Measurements from ENCODE around the gene NXPH3.

NXPH3 gene

DNA sequence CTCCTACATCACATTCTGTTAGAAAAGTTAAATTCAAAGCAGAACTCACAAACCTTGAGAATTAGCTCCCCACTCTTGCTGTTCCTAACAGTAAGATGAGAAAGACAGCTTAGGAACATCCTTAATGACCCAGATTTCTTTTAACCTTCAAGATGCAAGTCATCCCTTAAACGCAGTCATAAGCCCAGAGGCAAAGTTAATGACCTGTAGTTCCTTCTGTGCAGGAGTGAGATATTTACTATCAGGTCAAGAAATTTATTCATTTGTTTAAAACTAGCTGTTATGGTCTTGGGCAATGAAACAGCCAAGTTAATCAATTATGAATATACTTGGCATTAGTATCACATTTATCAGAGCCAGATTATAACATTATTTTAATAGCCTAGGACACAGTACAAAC lies 37.1 kb downstream of the NXPH3 start:
- peaks cover 28 to 29% of the 10 kb centered on the region in 2 donors for H3K36me3 ChIP-seq (ENCODE audit: control insufficient read depth in 2 of 2, insufficient read depth in 2 of 2, low read length in 2 of 2)
- H3K27me3 ChIP-seq (ENCODE audit: control insufficient read depth in 1 of 2, insufficient read depth in 2 of 2, low read length in 2 of 2), result no peaks in the 10 kb centered on the region
- H3K9me3 ChIP-seq (ENCODE audit: control insufficient read depth in 2 of 2, low read length in 2 of 2), result no peaks in the 10 kb centered on the region
- H3K27ac ChIP-seq (ENCODE audit: low read length), result no peak overlapping the region
- H3K9ac ChIP-seq (ENCODE audit: low read length in 2 of 2), result no peak overlapping the region
- peaks cover 31% of the 10 kb centered on the region for H3K4me1 ChIP-seq (ENCODE audit: control insufficient read depth, insufficient read depth, low read length)
- H3K4me3 ChIP-seq (ENCODE audit: low read length in 2 of 2), result no peak overlapping the region

DNA sequence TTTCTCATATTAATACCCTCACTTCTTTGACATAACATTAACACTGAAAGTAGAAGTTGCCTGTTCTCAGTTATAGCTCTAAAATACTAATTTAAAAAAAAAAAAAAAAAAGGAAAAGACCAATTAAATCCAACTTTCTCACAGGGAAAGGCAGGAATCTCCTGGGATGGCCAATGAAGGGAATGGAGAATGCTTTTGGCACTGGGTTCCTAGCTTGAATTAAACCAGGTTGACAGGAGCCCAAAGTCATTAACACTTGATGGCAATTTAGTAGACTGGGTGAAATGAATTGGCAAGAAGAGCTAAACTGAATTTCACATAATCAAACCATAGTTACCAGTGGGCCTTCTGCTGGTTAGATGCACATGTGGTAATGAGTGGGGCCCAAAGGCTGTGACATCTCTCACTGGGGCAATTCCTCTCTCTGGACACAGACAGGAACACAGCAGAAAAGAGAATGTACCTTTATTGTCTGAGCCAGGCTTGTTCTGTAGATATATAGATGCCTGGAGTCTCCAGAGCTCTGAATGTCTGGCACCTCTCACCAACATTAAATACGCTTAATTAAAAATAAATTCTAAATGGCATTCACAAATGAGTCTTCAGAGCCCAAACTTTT lies 37.6 kb downstream of the NXPH3 start:
- H3K4me1 ChIP-seq (ENCODE audit: control insufficient read depth, insufficient read depth, low read length), result peaks cover 33% of the 10 kb centered on the region
- H3K27ac ChIP-seq (ENCODE audit: low read length), result no peak overlapping the region
- no peak overlapping the region for H3K4me3 ChIP-seq (ENCODE audit: low read length in 2 of 2)
- H3K36me3 ChIP-seq (ENCODE audit: control insufficient read depth in 2 of 2, insufficient read depth in 2 of 2, low read length in 2 of 2), result peaks cover 31 to 33% of the 10 kb centered on the region in 2 donors
- no peaks in the 10 kb centered on the region for H3K27me3 ChIP-seq (ENCODE audit: control insufficient read depth in 1 of 2, insufficient read depth in 2 of 2, low read length in 2 of 2)
- no peak overlapping the region for H3K9ac ChIP-seq (ENCODE audit: low read length in 2 of 2)
- no peaks in the 10 kb centered on the region for H3K9me3 ChIP-seq (ENCODE audit: control insufficient read depth in 2 of 2, low read length in 2 of 2)

DNA sequence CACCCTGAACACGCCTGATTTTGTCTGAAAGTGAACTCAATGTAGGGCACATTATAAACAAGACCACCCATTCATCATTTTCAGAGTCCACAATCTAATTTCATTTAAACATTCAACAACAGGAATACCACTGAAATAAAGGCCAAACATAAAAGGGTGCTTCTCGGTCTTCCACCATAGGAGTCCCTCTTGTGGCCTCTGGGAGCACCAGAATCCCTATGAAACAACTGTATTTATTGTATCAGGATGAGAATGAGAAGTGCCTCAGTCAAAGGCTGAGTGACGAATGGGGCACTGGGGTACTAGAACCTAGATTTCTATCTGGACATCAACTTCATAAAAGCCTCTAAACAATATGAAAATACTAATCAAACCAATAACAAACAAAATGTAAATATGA lies 40.4 kb downstream of the NXPH3 start:
- Histone ChIP-seq H3K27me3 (ENCODE audit: control insufficient read depth in 1 of 2, insufficient read depth in 2 of 2, low read length in 2 of 2) (no peaks in the 10 kb centered on the region), H3K36me3 (ENCODE audit: control insufficient read depth in 2 of 2, insufficient read depth in 2 of 2, low read length in 2 of 2) (peaks cover 26 to 28% of the 10 kb centered on the region in 2 donors), H3K4me1 (ENCODE audit: control insufficient read depth, insufficient read depth, low read length) (peaks cover 27% of the 10 kb centered on the region), H3K27ac (ENCODE audit: low read length) (peak overlapping the region; percentile 56), H3K4me3 (ENCODE audit: low read length in 2 of 2) (no peak overlapping the region), H3K9me3 (ENCODE audit: control insufficient read depth in 2 of 2, low read length in 2 of 2) (no peaks in the 10 kb centered on the region), H3K9ac (ENCODE audit: low read length in 2 of 2) (no peak overlapping the region)

DNA sequence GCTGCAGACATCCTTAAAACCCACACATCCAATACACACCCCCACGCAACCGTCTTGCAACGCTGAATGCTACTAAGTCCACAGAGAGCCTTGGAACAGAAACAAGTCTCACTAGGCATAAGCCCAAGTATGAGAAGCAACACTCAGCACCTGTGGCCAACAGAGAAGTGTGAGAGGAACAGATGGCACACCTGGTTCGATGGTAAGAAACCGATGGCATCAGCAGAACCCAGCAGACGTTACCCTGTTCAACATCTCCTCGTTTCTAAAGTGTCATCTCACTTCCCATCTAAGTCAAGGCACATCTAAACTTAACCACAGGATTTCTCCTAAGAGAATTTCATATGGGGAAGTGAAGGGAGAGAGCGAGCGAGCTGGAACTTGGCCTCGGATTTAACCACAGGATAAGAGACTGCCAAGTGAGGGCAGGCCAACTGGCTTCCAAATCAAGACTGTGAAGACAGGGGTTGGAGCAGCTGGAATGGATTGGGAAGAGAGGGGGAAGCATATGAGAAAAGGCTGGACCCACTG lies 41.0 kb downstream of the NXPH3 start:
- Histone ChIP-seq H3K9ac (ENCODE audit: low read length in 2 of 2) (no peak overlapping the region), H3K27me3 (ENCODE audit: control insufficient read depth in 1 of 2, insufficient read depth in 2 of 2, low read length in 2 of 2) (no peaks in the 10 kb centered on the region), H3K36me3 (ENCODE audit: control insufficient read depth in 2 of 2, insufficient read depth in 2 of 2, low read length in 2 of 2) (peaks cover 30 to 34% of the 10 kb centered on the region in 2 donors), H3K4me3 (ENCODE audit: low read length in 2 of 2) (peak overlapping the region; percentile 4 to 24), H3K4me1 (ENCODE audit: control insufficient read depth, insufficient read depth, low read length) (peaks cover 27% of the 10 kb centered on the region), H3K27ac (ENCODE audit: low read length) (peak overlapping the region; percentile 56), H3K9me3 (ENCODE audit: control insufficient read depth in 2 of 2, low read length in 2 of 2) (no peaks in the 10 kb centered on the region)

DNA sequence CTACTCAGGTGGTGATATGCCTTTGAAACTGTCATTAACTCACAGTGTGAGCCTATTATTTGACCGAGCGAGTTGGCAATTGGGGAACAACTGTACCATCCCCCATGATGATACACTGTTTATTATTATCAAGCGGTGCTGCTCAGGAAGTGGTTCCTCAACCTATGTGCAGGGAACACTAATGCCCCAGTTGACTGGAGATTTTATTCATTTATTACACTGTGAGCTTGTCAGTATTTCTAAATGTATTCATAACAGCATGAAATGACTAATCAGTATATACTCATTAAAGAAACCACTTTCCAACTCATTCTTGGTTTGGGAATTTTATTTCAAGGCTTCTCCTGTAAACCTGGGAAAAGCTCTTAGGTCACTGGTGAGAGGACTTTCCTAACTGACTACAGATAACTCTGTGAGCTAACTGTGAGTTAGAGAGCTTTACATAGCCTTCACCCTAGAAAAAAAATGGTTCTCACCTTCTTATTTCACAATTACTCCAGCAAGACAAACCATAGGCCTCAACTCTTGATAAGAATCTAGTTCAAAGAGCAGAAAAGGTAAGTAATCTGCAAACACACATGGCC lies 42.4 kb downstream of the NXPH3 start:
- Histone ChIP-seq H3K4me3 (ENCODE audit: low read length in 2 of 2) (no peak overlapping the region), H3K36me3 (ENCODE audit: control insufficient read depth in 2 of 2, insufficient read depth in 2 of 2, low read length in 2 of 2) (peaks cover 39 to 40% of the 10 kb centered on the region in 2 donors), H3K4me1 (ENCODE audit: control insufficient read depth, insufficient read depth, low read length) (peaks cover 23% of the 10 kb centered on the region), H3K9ac (ENCODE audit: low read length in 2 of 2) (no peak overlapping the region), H3K27me3 (ENCODE audit: control insufficient read depth in 1 of 2, insufficient read depth in 2 of 2, low read length in 2 of 2) (no peaks in the 10 kb centered on the region), H3K27ac (ENCODE audit: low read length) (peak overlapping the region; percentile 2), H3K9me3 (ENCODE audit: control insufficient read depth in 2 of 2, low read length in 2 of 2) (no peaks in the 10 kb centered on the region)

DNA sequence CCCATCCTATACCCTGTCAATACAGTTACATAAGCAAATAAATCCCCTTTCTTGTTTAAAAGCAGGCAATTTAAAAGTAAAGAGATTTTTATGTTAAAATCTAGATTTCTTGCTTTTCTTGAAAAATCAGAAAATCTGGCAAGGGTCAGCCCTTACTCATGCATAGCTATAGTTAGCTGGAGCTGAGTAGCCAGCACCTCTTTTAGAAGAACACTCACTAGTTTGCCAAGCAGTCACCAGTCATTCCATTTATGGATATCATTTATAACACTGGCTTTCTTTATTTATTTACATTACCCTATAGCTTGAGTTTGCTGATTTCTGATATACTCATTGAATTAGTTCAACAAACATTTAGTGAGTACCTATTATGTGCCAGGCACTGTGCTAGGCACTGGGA lies 45.7 kb downstream of the NXPH3 start:
- Histone ChIP-seq H3K27ac (ENCODE audit: low read length) (peak overlapping the region; percentile 33), H3K9ac (ENCODE audit: low read length in 2 of 2) (no peak overlapping the region), H3K9me3 (ENCODE audit: control insufficient read depth in 2 of 2, low read length in 2 of 2) (no peaks in the 10 kb centered on the region), H3K27me3 (ENCODE audit: control insufficient read depth in 1 of 2, insufficient read depth in 2 of 2, low read length in 2 of 2) (no peaks in the 10 kb centered on the region), H3K4me1 (ENCODE audit: control insufficient read depth, insufficient read depth, low read length) (peaks cover 17% of the 10 kb centered on the region), H3K36me3 (ENCODE audit: control insufficient read depth in 2 of 2, insufficient read depth in 2 of 2, low read length in 2 of 2) (peaks cover 34 to 40% of the 10 kb centered on the region in 2 donors), H3K4me3 (ENCODE audit: low read length in 2 of 2) (no peak overlapping the region)

DNA sequence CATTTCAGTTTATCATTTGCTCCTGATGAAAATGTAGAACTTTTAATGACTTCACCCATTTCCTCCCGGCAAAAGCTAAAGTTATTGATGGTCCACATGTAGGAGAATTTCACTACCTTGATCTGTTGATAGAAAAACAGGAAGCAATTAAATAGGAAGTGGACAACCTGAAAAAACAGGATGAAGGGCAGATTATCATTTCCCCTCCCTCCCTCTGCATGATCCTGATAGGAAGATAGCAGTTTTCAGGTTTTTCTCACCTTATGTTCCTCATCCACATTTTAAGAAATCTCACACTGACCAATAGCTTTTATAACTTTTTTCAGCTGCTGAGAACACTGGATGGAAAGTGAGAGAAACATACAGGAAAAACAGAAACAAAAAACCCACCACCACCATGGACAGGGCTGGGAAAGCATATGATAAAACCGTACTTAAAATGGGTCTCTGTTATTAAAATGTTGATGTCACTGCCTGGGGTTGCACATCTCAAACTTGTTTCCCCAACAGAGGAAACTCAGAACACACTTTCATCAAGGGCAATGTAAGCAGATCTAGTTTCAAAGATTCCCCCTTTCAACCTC lies 46.4 kb downstream of the NXPH3 start:
- Histone ChIP-seq H3K36me3 (ENCODE audit: control insufficient read depth in 2 of 2, insufficient read depth in 2 of 2, low read length in 2 of 2) (peaks cover 30 to 35% of the 10 kb centered on the region in 2 donors), H3K4me3 (ENCODE audit: low read length in 2 of 2) (no peak overlapping the region), H3K27me3 (ENCODE audit: control insufficient read depth in 1 of 2, insufficient read depth in 2 of 2, low read length in 2 of 2) (no peaks in the 10 kb centered on the region), H3K9me3 (ENCODE audit: control insufficient read depth in 2 of 2, low read length in 2 of 2) (no peaks in the 10 kb centered on the region), H3K4me1 (ENCODE audit: control insufficient read depth, insufficient read depth, low read length) (peaks cover 11% of the 10 kb centered on the region), H3K9ac (ENCODE audit: low read length in 2 of 2) (no peak overlapping the region), H3K27ac (ENCODE audit: low read length) (peak overlapping the region; percentile 33)

DNA sequence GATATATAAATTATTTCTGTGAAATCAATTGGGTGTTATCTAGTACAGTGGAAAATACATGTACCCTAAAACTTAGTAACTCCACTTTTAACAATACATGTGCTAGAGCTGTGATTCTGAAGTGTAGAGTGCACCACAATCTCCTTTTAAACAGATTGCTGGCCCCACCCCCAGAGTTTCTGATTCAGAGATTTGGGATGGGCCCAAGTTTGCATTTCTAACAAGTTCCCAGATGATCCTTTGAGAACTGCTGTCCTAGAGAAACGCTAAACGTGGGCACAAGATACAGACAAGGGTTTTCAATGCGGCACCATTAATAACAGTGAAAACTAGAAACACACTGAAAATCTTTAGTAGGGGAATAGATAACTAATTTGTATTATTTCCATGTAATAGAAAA lies 49.2 kb downstream of the NXPH3 start:
- Histone ChIP-seq H3K4me3 (ENCODE audit: low read length in 2 of 2) (no peak overlapping the region), H3K4me1 (ENCODE audit: control insufficient read depth, insufficient read depth, low read length) (peaks cover 11% of the 10 kb centered on the region), H3K27me3 (ENCODE audit: control insufficient read depth in 1 of 2, insufficient read depth in 2 of 2, low read length in 2 of 2) (no peaks in the 10 kb centered on the region), H3K9me3 (ENCODE audit: control insufficient read depth in 2 of 2, low read length in 2 of 2) (no peaks in the 10 kb centered on the region), H3K36me3 (ENCODE audit: control insufficient read depth in 2 of 2, insufficient read depth in 2 of 2, low read length in 2 of 2) (peaks cover 18 to 21% of the 10 kb centered on the region in 2 donors), H3K27ac (ENCODE audit: low read length) (no peak overlapping the region), H3K9ac (ENCODE audit: low read length in 2 of 2) (no peak overlapping the region)

DNA sequence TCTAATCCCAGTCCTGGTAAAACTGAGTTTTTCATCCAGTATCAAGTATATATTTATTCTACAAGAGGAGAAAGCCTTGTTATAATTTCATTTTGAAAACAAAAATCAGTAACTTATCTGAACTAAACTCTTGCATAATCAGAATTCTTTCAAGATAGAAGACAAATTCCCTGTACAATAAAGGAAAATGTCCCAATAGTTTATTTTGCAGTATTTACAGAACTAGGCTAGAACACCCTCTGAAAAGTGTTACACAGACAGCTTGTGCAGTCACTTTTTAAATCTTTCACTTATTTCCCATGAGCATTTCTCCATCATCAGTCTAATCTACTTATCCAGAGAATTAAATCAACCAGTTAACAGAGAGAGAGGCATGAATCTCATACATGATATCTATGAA lies 53.8 kb downstream of the NXPH3 start:
- Histone ChIP-seq H3K9ac (ENCODE audit: low read length in 2 of 2) (no peak overlapping the region), H3K27me3 (ENCODE audit: control insufficient read depth in 1 of 2, insufficient read depth in 2 of 2, low read length in 2 of 2) (no peaks in the 10 kb centered on the region), H3K4me1 (ENCODE audit: control insufficient read depth, insufficient read depth, low read length) (peaks cover 26% of the 10 kb centered on the region)

DNA sequence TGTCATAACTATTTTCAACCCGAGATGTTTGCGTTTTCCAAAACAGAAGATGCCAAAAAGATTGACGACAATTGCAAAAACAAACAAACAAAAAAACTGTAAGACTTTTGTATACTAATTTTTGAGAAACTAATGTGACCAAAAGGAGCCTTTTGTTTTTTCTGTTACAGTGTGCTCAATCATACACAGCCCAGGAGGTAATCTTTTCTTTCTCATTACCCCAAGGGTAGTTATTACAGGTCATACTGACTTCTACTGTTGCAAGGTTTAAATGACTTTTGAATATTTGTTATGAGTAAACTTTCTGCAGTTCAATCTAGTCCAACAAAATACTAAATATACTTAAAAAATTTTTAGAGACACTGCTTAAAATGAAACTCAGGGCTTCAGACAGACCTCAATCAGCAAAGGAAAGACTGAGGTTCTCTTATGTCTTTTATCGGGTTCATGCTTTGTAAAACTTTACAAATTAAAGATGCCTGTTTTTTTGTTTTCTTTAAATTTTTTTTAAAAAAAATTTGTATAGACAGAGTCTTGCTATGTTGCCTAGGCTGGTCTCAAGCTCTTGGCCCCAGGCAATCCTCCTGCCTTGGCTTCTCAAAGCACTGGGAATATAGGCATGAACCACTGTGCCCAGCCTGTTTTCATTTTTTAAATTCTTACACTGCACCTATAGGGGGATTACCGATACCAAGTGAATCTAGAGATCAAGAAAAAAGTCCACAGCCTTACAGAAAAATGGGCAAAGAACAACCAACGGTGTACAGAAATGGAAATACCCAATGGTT lies 54.6 kb downstream of the NXPH3 start:
- Histone ChIP-seq H3K36me3 (ENCODE audit: control insufficient read depth in 2 of 2, insufficient read depth in 2 of 2, low read length in 2 of 2) (no peaks in the 10 kb centered on the region), H3K27me3 (ENCODE audit: control insufficient read depth in 1 of 2, insufficient read depth in 2 of 2, low read length in 2 of 2) (no peaks in the 10 kb centered on the region), H3K4me1 (ENCODE audit: control insufficient read depth, insufficient read depth, low read length) (peaks cover 28% of the 10 kb centered on the region), H3K9ac (ENCODE audit: low read length in 2 of 2) (no peak overlapping the region), H3K9me3 (ENCODE audit: control insufficient read depth in 2 of 2, low read length in 2 of 2) (no peaks in the 10 kb centered on the region), H3K27ac (ENCODE audit: low read length) (no peak overlapping the region), H3K4me3 (ENCODE audit: low read length in 2 of 2) (peak overlapping the region in 1 of 2 donors; percentile 23)

More for the DNA sequence above, 53.8 kb downstream of the NXPH3 start:
- no peaks in the 10 kb centered on the region for H3K9me3 ChIP-seq (ENCODE audit: control insufficient read depth in 2 of 2, low read length in 2 of 2)
- no peaks in the 10 kb centered on the region for H3K36me3 ChIP-seq (ENCODE audit: control insufficient read depth in 2 of 2, insufficient read depth in 2 of 2, low read length in 2 of 2)
- no peak overlapping the region for H3K4me3 ChIP-seq (ENCODE audit: low read length in 2 of 2)
- no peak overlapping the region for H3K27ac ChIP-seq (ENCODE audit: low read length)
